ENCODE results near the gene FAM81A. TPM values are rescaled to one million over a fixed set of nuclear protein-coding genes. Genes with fewer than 3 reads are reported as not detected.

FAM81A gene
- total RNA-seq, 4 donors from 2014 or later: 1.5 to 4.4 TPM; not detected in 2

- Histone ChIP-seq H3K36me3 (no peaks in the 10 kb centered on the region), H3K27me3 (no peaks in the 10 kb centered on the region), H3K4me1 (no peaks in the 10 kb centered on the region), H3K27ac (no peak overlapping the region), H3K4me3 (no peak overlapping the region), H3K9me3 (no peaks in the 10 kb centered on the region)
- intact Hi-C loops (cut with DNase I; ENCODE audit: low total_unique reads): no loop called here
- TF ChIP-seq CTCF (IDR thresholded peaks at IDR 0.05) (no peak), POLR2A (IDR thresholded peaks at IDR 0.05) (no peak)
- no peak for DNase-seq
Measured at GRCh38 chr15:59531066-59531675, 93.2 kb downstream of the FAM81A start.

GRCh38 chr15:59532770-59533379 lies 94.9 kb downstream of the FAM81A start:
- Histone ChIP-seq H3K4me3 (no peak overlapping the region), H3K4me1 (no peaks in the 10 kb centered on the region), H3K27me3 (no peaks in the 10 kb centered on the region), H3K9me3 (no peaks in the 10 kb centered on the region), H3K27ac (no peak overlapping the region), H3K36me3 (no peaks in the 10 kb centered on the region)
- TF ChIP-seq CTCF (IDR thresholded peaks at IDR 0.05) (peak; percentile 38 to 49 (median 46)), POLR2A (IDR thresholded peaks at IDR 0.05) (no peak)
- no peak for DNase-seq
- intact Hi-C loops (cut with DNase I; ENCODE audit: low total_unique reads): no loop called here

- Histone ChIP-seq H3K4me1 (no peaks in the 10 kb centered on the region), H3K27ac (no peak overlapping the region), H3K36me3 (no peaks in the 10 kb centered on the region), H3K4me3 (no peak overlapping the region), H3K9me3 (no peaks in the 10 kb centered on the region), H3K27me3 (no peaks in the 10 kb centered on the region)
- intact Hi-C loops (cut with DNase I; ENCODE audit: low total_unique reads): no loop called here
- TF ChIP-seq CTCF (IDR thresholded peaks at IDR 0.05): no peak
- TF ChIP-seq POLR2A (IDR thresholded peaks at IDR 0.05): no peak
- DNase-seq: no peak
Measured at GRCh38 chr15:59536553-59536952, 98.6 kb downstream of the FAM81A start.

- no peaks in the 10 kb centered on the region for H3K36me3 ChIP-seq
- H3K27me3 ChIP-seq: no peaks in the 10 kb centered on the region
- TF ChIP-seq POLR2A (IDR thresholded peaks at IDR 0.05) (no peak), CTCF (IDR thresholded peaks at IDR 0.05) (no peak)
- no peaks in the 10 kb centered on the region for H3K4me1 ChIP-seq
- H3K9me3 ChIP-seq: no peaks in the 10 kb centered on the region
- no peak overlapping the region for H3K4me3 ChIP-seq
- intact Hi-C loops (cut with DNase I; ENCODE audit: low total_unique reads): no loop called here
- no peak for DNase-seq
- H3K27ac ChIP-seq: no peak overlapping the region
Measured at GRCh38 chr15:59537403-59537802, 99.4 kb downstream of the FAM81A start.

GRCh38 chr15:59538494-59538893 lies 100.5 kb downstream of the FAM81A start:
- no peak for DNase-seq

More at GRCh38 chr15:59538494-59538893, 100.5 kb downstream of the FAM81A start:
- H3K4me3 ChIP-seq: no peak overlapping the region
- H3K27ac ChIP-seq: no peak overlapping the region
- H3K36me3 ChIP-seq: no peaks in the 10 kb centered on the region
- H3K27me3 ChIP-seq: no peaks in the 10 kb centered on the region
- no peaks in the 10 kb centered on the region for H3K9me3 ChIP-seq
- intact Hi-C loops (cut with DNase I; ENCODE audit: low total_unique reads): no loop called here
- H3K4me1 ChIP-seq: no peaks in the 10 kb centered on the region
- TF ChIP-seq POLR2A (IDR thresholded peaks at IDR 0.05): no peak
- TF ChIP-seq CTCF (IDR thresholded peaks at IDR 0.05): no peak

All from uterus (tissue), 4 donors.